GM12891 (cell line): ENCODE results near the gene SLC35E4.
A peak's percentile ranks its signal among the peaks of the same experiment; 100 is the strongest.

Experiments
- DNase-seq: peaks from one replicate; pipeline ENCODE4 v3.0.0; 2011; ENCODE audit warnings: low spot score; ENCODE audit not compliant: insufficient read length
- FAIRE-seq: peaks from 2 replicates; lab custom pipeline; 2011; peaks lifted over from hg19 to GRCh38; lab: Jason Lieb, UNC
- PAX5 ChIP-seq: IDR thresholded peaks from 2 replicates; pipeline ENCODE4 v1.6.1; 2011; ENCODE audit warnings: low read length, moderate library complexity, mild to moderate bottlenecking; ENCODE audit not compliant: insufficient read depth, severe bottlenecking
- POLR2A ChIP-seq: IDR thresholded peaks from 2 replicates; pipeline ENCODE4 v1.6.1; 2011; ENCODE audit warnings: low read depth, low read length, control low read depth
- POLR2AphosphoS5 ChIP-seq: IDR thresholded peaks from 2 replicates; pipeline ENCODE4 v1.6.1; 2011; ENCODE audit warnings: low read depth, low read length, control low read depth
- POU2F2 ChIP-seq: IDR thresholded peaks from 2 replicates; pipeline ENCODE4 v1.6.1; 2011; ENCODE audit warnings: low read depth, mild to moderate bottlenecking, control low read depth, low read length, moderate library complexity
- SPI1 ChIP-seq: IDR thresholded peaks from 2 replicates; pipeline ENCODE4 v1.6.1; 2011; ENCODE audit warnings: low read depth, low read length, control low read depth
- TAF1 ChIP-seq: IDR thresholded peaks from 2 replicates; pipeline ENCODE4 v1.6.1; 2011; ENCODE audit warnings: low read depth, low read length, control low read depth

SLC35E4 gene

DNA sequence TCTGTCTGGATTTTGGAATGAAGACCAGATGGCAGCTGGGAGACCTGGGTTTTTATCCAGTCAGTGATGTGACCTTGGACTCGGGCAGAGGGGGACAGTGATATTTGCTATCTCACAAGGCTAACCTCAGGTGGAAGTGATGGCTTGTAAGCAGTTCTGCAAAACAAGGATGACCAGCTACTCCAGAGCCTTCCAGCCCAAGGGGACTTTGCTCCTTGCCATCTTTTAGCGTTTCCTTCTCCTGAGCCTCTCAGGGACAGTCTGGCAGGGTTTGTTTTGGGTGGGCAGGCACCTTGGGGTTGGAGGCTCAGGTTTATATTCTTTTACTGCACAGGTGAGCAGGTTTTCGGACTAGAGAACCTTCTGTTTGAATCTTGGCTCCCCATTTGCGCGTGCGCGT is 49.6 kb downstream of the SLC35E4 start:
- TF ChIP-seq POLR2A (no peak), PAX5 (no peak), POU2F2 (no peak), POLR2AphosphoS5 (no peak), SPI1 (no peak), TAF1 (no peak)
- DNase-seq = no peak
- no peak for FAIRE-seq

DNA sequence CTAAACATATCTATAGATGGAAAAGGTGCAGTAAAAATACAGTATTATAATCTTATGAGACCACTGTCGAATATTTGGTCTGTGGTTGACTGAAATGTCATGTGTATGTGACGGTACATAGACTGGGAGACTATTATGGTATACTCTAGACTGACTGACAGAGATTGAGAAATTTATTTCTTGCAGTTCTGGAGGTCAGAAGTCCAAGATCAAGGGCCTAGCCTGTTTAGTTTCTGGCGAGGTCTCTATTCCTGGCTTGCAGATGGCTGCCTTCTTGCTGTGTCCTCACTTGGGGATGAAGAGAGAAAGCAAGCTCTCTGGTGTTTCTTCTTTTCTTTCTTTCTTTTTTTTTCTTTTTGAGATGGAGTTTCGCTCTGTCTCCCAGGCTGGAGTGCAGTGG is 51.8 kb downstream of the SLC35E4 start:
- DNase-seq (no peak), FAIRE-seq (no peak)
- no peak for TF ChIP-seq TAF1
- TF ChIP-seq POLR2AphosphoS5 = no peak
- TF ChIP-seq POU2F2 = no peak
- TF ChIP-seq POLR2A = no peak
- TF ChIP-seq PAX5 = no peak
- no peak for TF ChIP-seq SPI1

DNA sequence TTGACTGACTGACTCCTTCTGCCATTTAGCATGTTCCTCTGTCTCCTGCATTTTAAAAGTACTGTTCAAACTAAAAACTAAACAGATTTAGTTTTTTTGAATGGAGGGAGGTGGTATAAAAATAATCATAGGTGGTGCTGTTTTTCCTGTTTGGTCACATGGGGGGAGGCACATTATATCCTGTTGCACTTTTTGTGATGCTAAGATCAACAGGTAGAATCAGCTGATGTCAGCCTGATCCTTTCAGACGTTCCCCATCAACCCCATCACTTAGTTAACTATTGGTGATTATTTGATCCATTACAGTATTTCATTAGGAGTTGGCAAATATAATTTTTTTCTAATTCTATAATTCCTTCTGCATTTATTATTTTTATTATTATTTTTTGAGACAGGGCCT is 54.0 kb downstream of the SLC35E4 start:
- DNase-seq (no peak), FAIRE-seq (no peak)
- no peak for TF ChIP-seq PAX5
- no peak for TF ChIP-seq TAF1
- TF ChIP-seq SPI1 = no peak
- TF ChIP-seq POU2F2 = no peak
- no peak for TF ChIP-seq POLR2AphosphoS5
- no peak for TF ChIP-seq POLR2A

DNA sequence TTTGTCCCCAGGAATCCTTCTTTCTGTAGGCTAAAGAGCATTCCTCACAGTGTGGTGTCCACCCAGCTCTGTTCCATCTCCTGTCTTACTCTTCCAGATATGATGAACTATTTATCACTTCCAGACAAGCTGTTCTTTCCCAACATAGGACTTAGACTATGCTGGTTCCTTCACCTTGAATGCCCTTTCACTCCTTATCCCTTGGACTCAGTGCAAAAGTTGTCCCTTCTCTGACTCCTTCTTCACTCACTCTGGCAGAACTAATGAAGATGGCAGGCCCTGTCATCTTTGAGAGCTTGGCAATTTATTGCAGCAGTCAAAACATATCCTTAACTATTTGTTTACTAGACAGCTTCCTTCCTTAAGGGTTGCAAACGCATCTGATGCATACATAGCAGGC is 55.6 kb downstream of the SLC35E4 start:
- DNase-seq = no peak
- no peak for FAIRE-seq
- TF ChIP-seq POU2F2 (no peak), POLR2A (no peak), SPI1 (no peak), TAF1 (no peak), POLR2AphosphoS5 (no peak), PAX5 (no peak)

DNA sequence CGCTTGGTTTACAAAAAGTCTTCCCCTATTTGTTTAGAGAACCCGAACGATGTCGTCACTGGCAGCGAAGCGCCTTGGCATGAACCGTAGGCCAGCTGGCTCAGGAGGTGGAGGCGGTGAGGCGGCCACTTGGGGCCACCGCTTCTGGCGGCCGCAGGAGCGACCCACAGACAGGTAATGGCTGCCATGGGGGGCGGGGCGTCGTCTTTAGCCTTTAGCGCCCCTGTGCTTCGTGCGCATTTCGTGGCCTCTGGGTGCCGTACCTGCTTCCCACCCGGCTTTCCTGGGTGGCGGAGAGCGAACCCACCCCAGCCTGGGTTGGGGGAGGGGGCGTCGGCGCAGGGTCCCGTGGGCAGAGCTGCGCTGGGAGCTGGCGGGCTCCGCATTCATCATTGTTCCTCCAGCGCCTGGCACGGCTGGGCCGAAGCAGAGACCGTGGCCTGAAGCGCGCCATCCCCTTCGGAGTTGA is 58.6 kb downstream of the SLC35E4 start:
- no peak for DNase-seq
- TF ChIP-seq PAX5 (no peak), POLR2A (no peak), TAF1 (no peak), SPI1 (no peak), POLR2AphosphoS5 (no peak), POU2F2 (no peak)
- peak; percentile 51 for FAIRE-seq

DNA sequence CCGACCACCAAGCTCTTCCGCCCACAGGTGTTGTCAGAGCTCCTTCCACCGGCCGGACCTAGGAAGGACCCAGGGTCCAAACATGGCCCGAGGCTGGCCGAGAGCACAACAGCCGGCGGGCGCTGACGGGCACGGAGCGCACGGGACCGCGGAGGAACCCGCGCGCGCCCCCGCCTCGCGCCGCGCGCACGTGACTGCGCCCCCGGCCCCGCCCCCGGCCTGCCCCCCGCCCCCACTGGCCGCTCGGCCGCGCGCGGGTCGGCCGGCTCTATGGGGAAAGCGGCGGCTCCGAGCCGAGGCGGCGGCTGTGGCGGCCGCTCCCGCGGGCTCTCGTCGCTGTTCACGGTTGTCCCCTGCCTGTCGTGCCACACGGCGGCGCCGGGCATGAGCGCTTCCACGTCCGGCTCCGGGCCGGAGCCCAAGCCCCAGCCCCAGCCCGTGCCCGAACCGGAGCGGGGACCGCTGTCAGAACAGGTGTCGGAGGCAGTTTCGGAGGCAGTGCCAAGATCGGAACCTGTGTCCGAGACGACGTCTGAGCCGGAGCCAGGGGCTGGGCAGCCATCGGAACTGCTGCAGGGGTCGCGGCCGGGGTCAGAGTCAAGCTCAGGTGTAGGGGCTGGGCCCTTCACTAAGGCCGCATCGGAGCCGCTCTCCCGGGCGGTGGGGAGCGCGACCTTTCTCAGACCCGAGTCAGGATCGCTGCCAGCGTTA is 59.2 kb downstream of the SLC35E4 start, which contains the start of gene OSBP2:
Gene OSBP2, plus strand, starts transcription at position 235 of the 711 bp plus-strand sequence. Its CDS starts 36 bp downstream, at position 271.
- FAIRE-seq (peak; percentile 66), DNase-seq (no peak)
- TF ChIP-seq TAF1 (no peak), POLR2AphosphoS5 (no peak), POU2F2 (no peak), SPI1 (no peak), POLR2A (no peak), PAX5 (no peak)

DNA sequence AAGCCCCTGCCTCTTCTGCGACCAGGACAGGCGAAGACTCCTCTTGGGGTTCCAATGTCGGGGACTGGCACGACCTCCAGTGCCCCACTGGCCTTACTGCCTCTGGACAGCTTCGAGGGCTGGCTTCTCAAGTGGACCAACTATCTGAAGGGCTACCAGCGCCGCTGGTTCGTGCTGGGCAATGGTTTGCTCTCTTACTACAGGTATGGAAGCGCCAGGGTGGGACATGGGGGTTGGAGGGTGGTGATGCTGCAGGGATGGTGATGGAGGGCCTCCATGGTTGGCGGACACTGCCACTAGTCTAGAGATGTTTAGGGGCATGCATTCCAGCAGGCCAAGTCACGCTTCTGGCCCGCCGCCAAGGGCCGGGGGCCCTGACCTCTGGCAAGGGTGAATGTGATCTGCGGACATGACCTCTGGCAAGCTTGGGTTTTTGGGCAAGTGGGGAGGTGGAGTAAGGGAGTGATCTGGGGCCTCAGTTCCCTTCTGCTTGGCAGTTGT is 59.8 kb downstream of the SLC35E4 start:
- no peak for FAIRE-seq
- no peak for TF ChIP-seq PAX5
- TF ChIP-seq TAF1 = no peak
- TF ChIP-seq POU2F2 = no peak
- no peak for TF ChIP-seq POLR2AphosphoS5
- TF ChIP-seq POLR2A = no peak
- DNase-seq = no peak

DNA sequence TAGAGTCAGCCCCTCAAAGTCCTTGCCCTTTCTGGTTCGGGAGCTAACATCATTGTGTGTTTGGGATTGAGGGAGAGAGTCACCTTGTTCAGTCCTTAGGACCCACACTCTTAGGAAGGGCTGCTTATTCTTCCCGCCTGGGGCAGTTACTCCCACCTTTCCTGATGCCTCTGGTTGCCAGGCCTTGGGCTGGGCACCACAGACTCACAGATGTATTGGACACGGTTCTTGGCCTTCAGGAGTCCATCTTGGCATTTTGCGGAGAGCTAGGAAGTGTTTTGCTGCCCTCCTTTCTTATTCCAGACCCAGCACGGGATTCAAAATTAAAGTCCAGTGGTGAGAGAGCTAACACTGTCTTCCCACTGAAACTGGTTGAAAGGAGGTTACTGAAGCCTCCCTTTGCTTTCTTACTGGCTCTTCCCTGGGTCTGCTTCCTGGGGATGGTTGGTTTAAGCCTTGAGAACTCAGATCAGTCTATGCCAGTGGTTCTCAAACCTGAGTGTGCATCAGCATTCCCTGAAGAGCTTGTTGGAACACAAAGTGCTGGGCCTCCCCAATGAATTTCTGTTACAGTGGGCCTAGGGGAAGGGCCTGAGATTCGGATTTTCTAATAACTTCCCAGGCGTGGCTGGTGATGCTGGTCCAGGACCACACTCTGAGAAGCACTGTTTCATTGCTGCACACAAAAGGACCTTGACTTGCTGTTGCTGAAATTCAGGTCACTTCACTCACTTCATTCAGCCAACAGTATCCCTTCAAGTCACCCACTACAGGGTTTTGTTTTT is 60.5 kb downstream of the SLC35E4 start:
- TF ChIP-seq POLR2AphosphoS5 (no peak), SPI1 (no peak)
- FAIRE-seq (no peak), DNase-seq (no peak)
